Measurements from ENCODE around the gene BTNL8.
A peak's percentile ranks its signal among the peaks of the same experiment; 100 is the strongest.
"Not testable (repeated sequence)": the region's sequence is repeated elsewhere in the genome, so short reads cannot be mapped to it uniquely, and the experiment has no call there.

Gene BTNL8

GRCh38 chr5:180865981-180866695, 32.8 kb upstream of the BTNL8 start:
- Histone ChIP-seq H3K4me3 (ENCODE audit: low read depth in 1 of 2, low read length in 2 of 2) (no peak overlapping the region), H3K27me3 (ENCODE audit: low read depth, low read length) (no peaks in the 10 kb centered on the region), H3K9me3 (ENCODE audit: control insufficient read depth in 1 of 2, low read length in 2 of 2) (no peaks in the 10 kb centered on the region), H3K27ac (ENCODE audit: low read length) (peak overlapping the region; percentile 9), H3K36me3 (ENCODE audit: control insufficient read depth in 1 of 2, insufficient read depth in 2 of 2, low read length in 2 of 2) (no peaks in the 10 kb centered on the region), H3K4me1 (ENCODE audit: control insufficient read depth in 1 of 2, insufficient read depth in 2 of 2, low read length in 2 of 2) (peaks cover 0 to 9% of the 10 kb centered on the region in 2 donors)

GRCh38 chr5:180866985-180867384, 32.0 kb upstream of the BTNL8 start:
- peaks cover 0 to 9% of the 10 kb centered on the region in 2 donors for H3K4me1 ChIP-seq (ENCODE audit: control insufficient read depth in 1 of 2, insufficient read depth in 2 of 2, low read length in 2 of 2)
- no peak overlapping the region for H3K27ac ChIP-seq (ENCODE audit: low read length)
- no peaks in the 10 kb centered on the region for H3K9me3 ChIP-seq (ENCODE audit: control insufficient read depth in 1 of 2, low read length in 2 of 2)
- H3K27me3 ChIP-seq (ENCODE audit: low read depth, low read length) = no peaks in the 10 kb centered on the region
- H3K4me3 ChIP-seq (ENCODE audit: low read depth in 1 of 2, low read length in 2 of 2) = no peak overlapping the region
- H3K36me3 ChIP-seq (ENCODE audit: control insufficient read depth in 1 of 2, insufficient read depth in 2 of 2, low read length in 2 of 2) = no peaks in the 10 kb centered on the region

GRCh38 chr5:180868960-180869359, 30.0 kb upstream of the BTNL8 start:
- H3K4me3 ChIP-seq (ENCODE audit: low read depth in 1 of 2, low read length in 2 of 2) = no peak overlapping the region
- no peaks in the 10 kb centered on the region for H3K27me3 ChIP-seq (ENCODE audit: low read depth, low read length)
- H3K9me3 ChIP-seq (ENCODE audit: control insufficient read depth in 1 of 2, low read length in 2 of 2) = no peaks in the 10 kb centered on the region
- no peak overlapping the region for H3K27ac ChIP-seq (ENCODE audit: low read length)
- peaks cover 0 to 9% of the 10 kb centered on the region in 2 donors for H3K4me1 ChIP-seq (ENCODE audit: control insufficient read depth in 1 of 2, insufficient read depth in 2 of 2, low read length in 2 of 2)
- H3K36me3 ChIP-seq (ENCODE audit: control insufficient read depth in 1 of 2, insufficient read depth in 2 of 2, low read length in 2 of 2) = no peaks in the 10 kb centered on the region

DNA sequence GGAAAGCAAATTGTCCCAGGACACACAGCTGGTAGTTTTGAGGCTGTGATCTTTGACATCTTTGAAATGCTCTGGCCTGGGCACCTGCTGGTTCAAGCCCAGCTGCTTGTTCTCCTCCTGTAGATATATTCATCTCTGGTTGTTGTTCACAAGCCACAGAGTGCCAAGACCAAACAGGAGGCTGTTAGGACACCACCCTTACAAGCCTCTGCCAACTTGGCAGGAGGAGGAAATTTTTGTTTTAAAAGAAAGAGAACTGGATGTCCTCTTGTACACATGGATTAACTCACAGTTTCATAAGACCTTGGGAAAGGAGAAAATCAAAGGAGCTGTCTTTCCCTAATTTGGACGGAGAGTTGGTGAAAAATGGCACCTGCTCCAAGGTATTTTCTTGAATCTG, 29.4 kb upstream of the BTNL8 start:
- H3K4me3 ChIP-seq (ENCODE audit: low read depth in 1 of 2, low read length in 2 of 2) = no peak overlapping the region
- H3K4me1 ChIP-seq (ENCODE audit: control insufficient read depth in 1 of 2, insufficient read depth in 2 of 2, low read length in 2 of 2) = peaks cover 0 to 9% of the 10 kb centered on the region in 2 donors
- H3K9me3 ChIP-seq (ENCODE audit: control insufficient read depth in 1 of 2, low read length in 2 of 2) = no peaks in the 10 kb centered on the region
- no peak overlapping the region for H3K27ac ChIP-seq (ENCODE audit: low read length)
- no peaks in the 10 kb centered on the region for H3K36me3 ChIP-seq (ENCODE audit: control insufficient read depth in 1 of 2, insufficient read depth in 2 of 2, low read length in 2 of 2)
- no peaks in the 10 kb centered on the region for H3K27me3 ChIP-seq (ENCODE audit: low read depth, low read length)

DNA sequence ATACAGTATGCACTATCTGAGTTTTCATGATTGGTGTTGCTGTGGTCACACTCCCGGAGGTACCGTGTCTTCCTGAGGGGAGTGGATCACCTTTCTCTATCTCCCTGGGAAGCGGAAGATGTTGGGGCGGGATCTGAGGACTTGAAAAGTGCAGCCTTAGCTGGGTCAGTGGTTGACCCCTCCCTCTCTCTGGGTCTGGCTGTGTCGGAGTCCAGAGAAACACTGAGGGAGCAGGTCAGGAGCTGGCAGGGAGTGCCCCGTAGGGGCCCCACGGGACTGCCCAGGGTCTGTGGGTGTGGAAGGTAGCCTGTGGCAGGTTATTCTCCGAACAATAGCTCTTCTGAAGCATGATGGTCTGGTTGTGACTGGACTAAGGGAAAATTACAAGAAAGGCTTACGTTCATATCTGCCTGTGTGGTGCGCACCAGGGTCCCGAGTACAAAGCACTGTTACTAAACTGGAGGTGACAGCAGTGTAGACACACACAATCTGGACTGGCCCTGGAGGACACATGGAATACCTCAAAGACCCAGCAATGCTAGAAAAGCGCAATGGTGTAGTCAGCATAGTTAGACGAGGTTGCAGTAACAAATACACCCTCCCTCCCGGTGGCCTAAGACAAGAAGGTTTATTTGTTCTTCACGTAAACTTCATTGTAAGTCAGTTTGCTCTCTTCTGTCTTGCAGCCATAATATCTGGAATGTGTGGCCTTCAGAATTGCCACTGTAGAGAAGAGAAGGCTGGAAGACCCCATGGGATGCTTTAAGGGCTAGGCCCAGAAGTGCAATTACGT, 28.5 kb upstream of the BTNL8 start:
- Histone ChIP-seq H3K36me3 (ENCODE audit: control insufficient read depth in 1 of 2, insufficient read depth in 2 of 2, low read length in 2 of 2) (no peaks in the 10 kb centered on the region), H3K9me3 (ENCODE audit: control insufficient read depth in 1 of 2, low read length in 2 of 2) (no peaks in the 10 kb centered on the region), H3K4me3 (ENCODE audit: low read depth in 1 of 2, low read length in 2 of 2) (no peak overlapping the region), H3K27ac (ENCODE audit: low read length) (no peak overlapping the region), H3K27me3 (ENCODE audit: low read depth, low read length) (no peaks in the 10 kb centered on the region), H3K4me1 (ENCODE audit: control insufficient read depth in 1 of 2, insufficient read depth in 2 of 2, low read length in 2 of 2) (peaks cover 0 to 9% of the 10 kb centered on the region in 2 donors)

DNA sequence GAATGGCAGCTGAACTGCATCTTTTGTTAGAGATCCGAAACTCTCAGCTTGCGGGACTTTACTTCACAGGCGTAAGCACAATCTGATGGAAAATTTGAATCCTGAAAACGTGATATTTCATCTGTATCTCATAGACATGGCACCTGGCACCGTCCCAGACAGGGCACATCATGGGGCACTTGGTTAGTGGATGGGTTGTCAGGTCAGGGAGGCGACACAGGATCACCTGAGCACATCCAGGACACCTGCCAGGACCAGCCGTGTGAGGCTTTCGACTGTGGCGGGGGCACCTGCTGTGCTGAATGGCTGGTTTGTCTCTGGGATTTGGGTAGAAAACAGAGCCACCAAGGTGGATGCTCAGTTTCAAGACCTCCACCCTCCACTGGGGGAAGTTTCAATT, 26.5 kb upstream of the BTNL8 start:
- Histone ChIP-seq H3K4me3 (ENCODE audit: low read depth in 1 of 2, low read length in 2 of 2) (no peak overlapping the region), H3K4me1 (ENCODE audit: control insufficient read depth in 1 of 2, insufficient read depth in 2 of 2, low read length in 2 of 2) (peaks cover 0 to 9% of the 10 kb centered on the region in 2 donors), H3K27me3 (ENCODE audit: low read depth, low read length) (no peaks in the 10 kb centered on the region), H3K36me3 (ENCODE audit: control insufficient read depth in 1 of 2, insufficient read depth in 2 of 2, low read length in 2 of 2) (no peaks in the 10 kb centered on the region), H3K27ac (ENCODE audit: low read length) (no peak overlapping the region), H3K9me3 (ENCODE audit: control insufficient read depth in 1 of 2, low read length in 2 of 2) (no peaks in the 10 kb centered on the region)

- Histone ChIP-seq H3K4me1 (ENCODE audit: control insufficient read depth in 1 of 2, insufficient read depth in 2 of 2, low read length in 2 of 2) (peaks cover 0 to 9% of the 10 kb centered on the region in 2 donors), H3K9me3 (ENCODE audit: control insufficient read depth in 1 of 2, low read length in 2 of 2) (no peaks in the 10 kb centered on the region), H3K36me3 (ENCODE audit: control insufficient read depth in 1 of 2, insufficient read depth in 2 of 2, low read length in 2 of 2) (no peaks in the 10 kb centered on the region), H3K27ac (ENCODE audit: low read length) (no peak overlapping the region), H3K27me3 (ENCODE audit: low read depth, low read length) (no peaks in the 10 kb centered on the region), H3K4me3 (ENCODE audit: low read depth in 1 of 2, low read length in 2 of 2) (no peak overlapping the region)
These were observed 25.1 kb upstream of the BTNL8 start for GRCh38 chr5:180873615-180874520.

DNA sequence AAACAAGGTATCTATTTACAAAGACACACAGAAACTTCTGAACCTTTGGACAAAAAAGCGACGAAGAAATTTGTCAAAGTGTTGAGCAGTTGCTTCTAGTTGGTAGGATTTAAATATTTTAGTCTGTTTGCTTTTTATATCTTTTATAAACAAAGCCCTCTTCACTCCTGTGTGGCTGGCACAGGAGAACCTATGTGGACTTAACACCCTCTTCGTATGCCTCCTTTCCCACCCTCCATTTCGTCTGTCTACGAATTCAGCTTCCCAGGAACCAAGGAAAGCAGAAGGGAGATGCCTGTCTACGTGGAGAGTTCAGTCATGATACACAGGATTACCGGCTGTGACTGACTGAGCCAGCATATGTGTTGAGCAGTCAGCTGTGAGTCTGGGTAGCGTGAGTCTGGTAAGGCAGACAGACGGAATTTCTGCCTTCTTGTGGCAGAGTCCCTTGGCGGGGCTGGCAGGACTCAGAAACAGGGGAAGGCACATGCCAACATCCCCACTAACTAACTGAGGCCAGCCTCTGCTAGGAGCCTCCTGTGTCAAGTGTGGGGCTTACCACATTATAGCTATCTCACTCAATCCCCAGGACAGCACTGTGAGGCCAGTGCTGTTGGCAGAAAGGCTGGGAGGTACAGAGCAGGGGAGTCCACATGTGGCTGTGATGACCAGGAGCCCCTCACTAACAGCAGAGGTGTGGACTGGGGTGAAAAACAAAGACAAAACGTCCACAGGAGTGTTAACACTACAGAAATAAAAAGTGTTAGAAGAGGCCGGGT, 24.0 kb upstream of the BTNL8 start:
- no peak overlapping the region for H3K4me3 ChIP-seq (ENCODE audit: low read depth in 1 of 2, low read length in 2 of 2)
- no peaks in the 10 kb centered on the region for H3K4me1 ChIP-seq (ENCODE audit: control insufficient read depth in 1 of 2, insufficient read depth in 2 of 2, low read length in 2 of 2)
- no peaks in the 10 kb centered on the region for H3K36me3 ChIP-seq (ENCODE audit: control insufficient read depth in 1 of 2, insufficient read depth in 2 of 2, low read length in 2 of 2)
- H3K27me3 ChIP-seq (ENCODE audit: low read depth, low read length) = no peaks in the 10 kb centered on the region
- H3K9me3 ChIP-seq (ENCODE audit: control insufficient read depth in 1 of 2, low read length in 2 of 2) = no peaks in the 10 kb centered on the region
- H3K27ac ChIP-seq (ENCODE audit: low read length) = no peak overlapping the region

- Histone ChIP-seq H3K27ac (ENCODE audit: low read length) (no peak overlapping the region), H3K4me3 (ENCODE audit: low read depth in 1 of 2, low read length in 2 of 2) (no peak overlapping the region), H3K36me3 (ENCODE audit: control insufficient read depth in 1 of 2, insufficient read depth in 2 of 2, low read length in 2 of 2) (no peaks in the 10 kb centered on the region), H3K4me1 (ENCODE audit: control insufficient read depth in 1 of 2, insufficient read depth in 2 of 2, low read length in 2 of 2) (no peaks in the 10 kb centered on the region), H3K9me3 (ENCODE audit: control insufficient read depth in 1 of 2, low read length in 2 of 2) (no peaks in the 10 kb centered on the region), H3K27me3 (ENCODE audit: low read depth, low read length) (no peaks in the 10 kb centered on the region)
These were observed 23.0 kb upstream of the BTNL8 start for GRCh38 chr5:180875860-180876426.

DNA sequence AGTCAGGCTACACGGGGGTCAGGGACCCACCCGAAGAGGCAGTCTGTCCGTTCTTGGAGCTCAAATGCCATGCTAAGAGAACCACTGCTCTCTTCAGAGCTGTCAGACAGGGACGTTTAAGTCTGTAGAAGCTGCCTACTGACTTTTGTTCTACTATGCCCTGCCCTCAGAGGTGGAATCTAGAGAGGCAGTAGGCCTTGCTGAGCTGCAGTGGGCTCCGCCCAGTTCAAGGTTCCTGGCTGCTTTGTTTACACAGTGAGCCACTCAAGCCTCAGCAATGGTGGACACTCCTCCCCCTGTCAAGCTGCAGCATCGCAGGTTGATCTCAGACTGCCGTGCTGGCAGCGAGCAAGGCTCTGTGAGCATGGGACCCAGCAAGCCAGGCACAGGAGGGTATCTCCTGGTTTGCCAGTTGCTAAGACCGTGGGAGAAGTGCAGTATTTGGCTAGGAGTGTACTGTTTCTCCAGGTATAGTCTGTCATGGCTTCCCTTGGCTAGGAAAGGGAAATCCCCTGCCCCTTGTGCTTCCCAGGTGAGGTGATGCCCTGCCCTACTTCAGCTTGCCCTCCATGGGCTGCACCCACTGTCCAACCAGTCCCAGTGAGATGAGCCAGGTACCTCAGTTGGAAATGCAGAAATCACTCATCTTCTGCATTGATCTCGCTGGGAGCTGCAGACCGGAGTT, 13.0 kb upstream of the BTNL8 start:
- not testable (repeated sequence) for H3K27me3 ChIP-seq (ENCODE audit: low read depth, low read length); H3K36me3 ChIP-seq (ENCODE audit: control insufficient read depth in 1 of 2, insufficient read depth in 2 of 2, low read length in 2 of 2); H3K27ac ChIP-seq (ENCODE audit: low read length); H3K9me3 ChIP-seq (ENCODE audit: control insufficient read depth in 1 of 2, low read length in 2 of 2); H3K4me1 ChIP-seq (ENCODE audit: control insufficient read depth in 1 of 2, insufficient read depth in 2 of 2, low read length in 2 of 2); H3K4me3 ChIP-seq (ENCODE audit: low read depth in 1 of 2, low read length in 2 of 2)
